PFSK-1 (cell line): Measurements from ENCODE around the gene MAST4.

Source experiments
- POLR2AphosphoS5 ChIP-seq: IDR thresholded peaks from 2 replicates; pipeline ENCODE4 v1.6.1; 2012; ENCODE audit warnings: low read depth, mild to moderate bottlenecking, control low read depth, low read length, moderate library complexity
- REST ChIP-seq, 2 experiments: IDR thresholded peaks; 2 replicates each; pipeline versions ENCODE4 v1.6.1 to v1.8.0; 2011 to 2012; ENCODE audit warnings: low read depth in 2 of 2, low read length in 2 of 2, control low read depth in 1 of 2, inconsistent platforms in 1 of 2, mild to moderate bottlenecking in 1 of 2, moderate library complexity in 1 of 2; ENCODE audit not compliant: insufficient read depth in 1 of 2
- SIN3A ChIP-seq: IDR thresholded peaks from 2 replicates; pipeline ENCODE4 v1.6.1; 2012; ENCODE audit warnings: mild to moderate bottlenecking, low read length, moderate library complexity, borderline replicate concordance; ENCODE audit not compliant: insufficient read depth
- TAF1 ChIP-seq: IDR thresholded peaks from 2 replicates; pipeline ENCODE4 v1.6.1; 2012; ENCODE audit warnings: low read length, control low read depth, borderline replicate concordance; ENCODE audit not compliant: insufficient read depth

DNA sequence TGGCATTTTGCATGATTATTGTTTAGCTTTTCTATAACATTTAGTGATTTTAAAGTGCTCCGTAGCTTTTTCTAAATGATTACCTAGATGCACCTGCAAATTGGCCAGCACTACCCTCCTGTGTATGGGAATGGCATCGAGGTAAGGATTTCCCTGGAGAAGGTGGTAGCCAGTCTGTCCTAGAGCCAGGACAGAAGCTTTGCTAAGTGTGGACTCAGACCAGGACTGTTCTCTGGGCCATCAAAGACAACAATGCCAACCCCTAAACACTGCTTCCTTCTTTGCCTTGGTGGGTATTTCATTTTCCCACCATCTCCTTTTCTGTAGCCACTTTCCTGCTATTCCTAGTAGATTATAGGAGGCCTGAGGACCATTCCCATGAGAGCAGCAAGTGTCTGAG lies 547.4 kb downstream of the MAST4 start:
- TF ChIP-seq TAF1 (no peak), POLR2AphosphoS5 (no peak), SIN3A (no peak), REST (IDR thresholded peaks at IDR 0.05; ENCODE audit: insufficient read depth in 1 of 2, low read depth in 2 of 2, low read length in 2 of 2) (no peak)
